H9 (cell line): Measurements from ENCODE around the gene LPP. TPM values are rescaled to one million over a fixed set of nuclear protein-coding genes. Genes with fewer than 3 reads are reported as not detected.

Experiments used
- DNase-seq: peaks from one replicate; pipeline ENCODE4 v3.0.0-alpha.2; 2017
- H2AFZ ChIP-seq: one replicate; pipeline ENCODE4 v1.6.1; 2013; ENCODE audit warnings: mild to moderate bottlenecking, low read length, control low read depth, moderate library complexity
- H2AK5ac ChIP-seq: 2 replicates; pipeline ENCODE4 v1.6.1; 2013; ENCODE audit warnings: low read length, control low read depth, mixed read lengths; ENCODE audit not compliant: insufficient read length
- H2BK120ac ChIP-seq: one replicate; pipeline ENCODE4 v1.6.1; 2013; ENCODE audit warnings: low read depth, mild to moderate bottlenecking, low read length, control low read depth, inconsistent platforms; ENCODE audit not compliant: poor library complexity, severe bottlenecking
- H2BK12ac ChIP-seq: 2 replicates; pipeline ENCODE4 v1.6.1; 2013; ENCODE audit warnings: low read length, control low read depth, mixed read lengths, low read depth; ENCODE audit not compliant: insufficient read length
- H2BK15ac ChIP-seq: 2 replicates; pipeline ENCODE4 v1.6.1; 2013; ENCODE audit warnings: low read depth, low read length, control low read depth
- H2BK20ac ChIP-seq: one replicate; pipeline ENCODE4 v1.6.1; 2013; ENCODE audit warnings: low read depth, mild to moderate bottlenecking, low read length, control low read depth, inconsistent platforms; ENCODE audit not compliant: poor library complexity, severe bottlenecking
- H2BK5ac ChIP-seq: 2 replicates; pipeline ENCODE4 v1.6.1; 2013; ENCODE audit warnings: low read length, control low read depth, mixed read lengths; ENCODE audit not compliant: insufficient read length
- H3K14ac ChIP-seq: 2 replicates; pipeline ENCODE4 v1.6.1; 2013; ENCODE audit warnings: low read length, control low read depth; ENCODE audit not compliant: insufficient read depth
- H3K18ac ChIP-seq: 2 replicates; pipeline ENCODE4 v1.6.1; 2013; ENCODE audit warnings: low read depth, mild to moderate bottlenecking, mixed read lengths, low read length, control low read depth; ENCODE audit not compliant: insufficient read length
- H3K23ac ChIP-seq: 2 replicates; pipeline ENCODE4 v1.6.1; 2013; ENCODE audit warnings: low read length, control low read depth, mixed read lengths, low read depth; ENCODE audit not compliant: insufficient read length
- H3K23me2 ChIP-seq: 2 replicates; pipeline ENCODE4 v1.6.1; 2013; ENCODE audit warnings: low read depth, mild to moderate bottlenecking, mixed read lengths, low read length, control low read depth; ENCODE audit not compliant: insufficient read length, poor library complexity, severe bottlenecking
- H3K27ac ChIP-seq: 2 replicates; pipeline ENCODE4 v1.5.1; 2013; ENCODE audit warnings: low read length, control low read depth, mixed read lengths, low read depth; ENCODE audit not compliant: insufficient read length
- H3K27me3 ChIP-seq: 2 replicates; pipeline ENCODE4 v1.6.1; 2013; ENCODE audit warnings: low read length, control low read depth, inconsistent platforms; ENCODE audit not compliant: insufficient read depth
- H3K4ac ChIP-seq: 2 replicates; pipeline ENCODE4 v1.6.1; 2013; ENCODE audit warnings: low read depth, mild to moderate bottlenecking, control low read depth, inconsistent platforms, low read length, moderate library complexity
- H3K4me1 ChIP-seq: 2 replicates; pipeline ENCODE4 v1.6.1; 2013; ENCODE audit warnings: low read length, control low read depth, inconsistent platforms; ENCODE audit not compliant: insufficient read depth
- H3K4me2 ChIP-seq: 2 replicates; pipeline ENCODE4 v1.6.1; 2013; ENCODE audit warnings: low read length, control low read depth, mixed read lengths; ENCODE audit not compliant: insufficient read length, insufficient read depth
- H3K56ac ChIP-seq: 2 replicates; pipeline ENCODE4 v1.6.1; 2013; ENCODE audit warnings: low read depth, mild to moderate bottlenecking, mixed read lengths, low read length, control low read depth; ENCODE audit not compliant: insufficient read length
- H3K79me1 ChIP-seq: 2 replicates; pipeline ENCODE4 v1.6.1; 2013; ENCODE audit warnings: low read depth, mild to moderate bottlenecking, moderate library complexity, low read length, control low read depth, inconsistent platforms; ENCODE audit not compliant: insufficient read depth, poor library complexity, severe bottlenecking
- H3K79me2 ChIP-seq: 2 replicates; pipeline ENCODE4 v1.6.1; 2013; ENCODE audit warnings: low read length, control low read depth, inconsistent platforms; ENCODE audit not compliant: insufficient read depth
- H3K9ac ChIP-seq: 2 replicates; pipeline ENCODE4 v1.6.1; 2013; ENCODE audit warnings: low read length, control low read depth, mixed read lengths; ENCODE audit not compliant: insufficient read length; ENCODE audit errors: extremely low read depth
- H3K9me3 ChIP-seq: one replicate; pipeline ENCODE4 v1.6.1; 2013; ENCODE audit warnings: low read depth, low read length, inconsistent platforms; ENCODE audit not compliant: control insufficient read depth
- H3T11ph ChIP-seq: one replicate; pipeline ENCODE4 v1.6.1; 2013; ENCODE audit warnings: mild to moderate bottlenecking, low read length, control low read depth, inconsistent platforms
- H4K20me1 ChIP-seq: one replicate; pipeline ENCODE4 v1.6.1; 2013; ENCODE audit not compliant: control insufficient read depth, insufficient read length, insufficient read depth
- H4K5ac ChIP-seq: 2 replicates; pipeline ENCODE4 v1.6.1; 2013; ENCODE audit warnings: low read depth, mild to moderate bottlenecking, mixed read lengths, low read length, control low read depth; ENCODE audit not compliant: insufficient read length
- H4K8ac ChIP-seq: replicated peaks from 2 replicates; pipeline ENCODE4 v1.6.1; 2013; ENCODE audit warnings: low read length, control low read depth, mixed read lengths, low read depth; ENCODE audit not compliant: insufficient read length
- H4K91ac ChIP-seq: 2 replicates; pipeline ENCODE4 v1.6.1; 2013; ENCODE audit warnings: low read depth, mild to moderate bottlenecking, moderate library complexity, mixed read lengths, low read length, control low read depth; ENCODE audit not compliant: insufficient read length
- H3K27ac Mint-ChIP-seq, 3 experiments: 2 replicates in 2 of 3; 3 replicates in 1 of 3; pipeline ENCODE4 v1.8.0; 2020 to 2021; ENCODE audit warnings: mixed read lengths in 3 of 3, mild to moderate bottlenecking in 1 of 3, moderate library complexity in 1 of 3
- H3K27me3 Mint-ChIP-seq: 2 replicates; pipeline ENCODE4 v1.8.0; 2021; ENCODE audit warnings: low read depth, mild to moderate bottlenecking, moderate library complexity, mixed read lengths
- H3K36me3 Mint-ChIP-seq, 3 experiments: 2 replicates in 2 of 3; 3 replicates in 1 of 3; pipeline ENCODE4 v1.8.0; 2020 to 2021; ENCODE audit warnings: low read depth in 3 of 3, mixed read lengths in 3 of 3; ENCODE audit not compliant: insufficient read depth in 1 of 3
- H3K4me1 Mint-ChIP-seq, 2 experiments: 2 replicates each; pipeline ENCODE4 v1.8.0; 2020; ENCODE audit warnings: mixed read lengths in 2 of 2
- H3K4me3 Mint-ChIP-seq, 2 experiments: 2 replicates in 1 of 2; 3 replicates in 1 of 2; pipeline ENCODE4 v1.8.0; 2020 to 2021; ENCODE audit warnings: mild to moderate bottlenecking in 2 of 2, mixed read lengths in 2 of 2, moderate library complexity in 1 of 2
- H3K9me3 Mint-ChIP-seq, 2 experiments: 2 replicates in 1 of 2; 3 replicates in 1 of 2; pipeline ENCODE4 v1.8.0; 2020; ENCODE audit warnings: mild to moderate bottlenecking in 2 of 2, mixed read lengths in 2 of 2, moderate library complexity in 1 of 2
- WGBS: extraction: QIAGEN DNeasy Blood & Tissue Kit; methylation state at CpG from one replicate; pipeline ENCODE4 v1.1.7; 2013; ENCODE audit warnings: missing lambda C conversion rate, low lambda C conversion rate, mixed read lengths; ENCODE audit not compliant: insufficient read length; ENCODE audit errors: extremely low coverage; 5-methylcytosine and 5-hydroxymethylcytosine counted together
- total RNA-seq: library from RNA; stranded (reverse); gene quantifications from 2 replicates; pipeline ENCODE4 v1.2.1, GENCODE V29; 2021
- TF ChIP-seq, protein P1 (sequence below): fragments of 200-600 bp; sonication (generic); conservative IDR thresholded peaks from 3 replicates; pipeline ENCODE4 v1.8.0; 2021; ENCODE audit warnings: antibody characterized with exemption, mild to moderate bottlenecking

LPP gene
- total RNA-seq, 1 experiment from 2014 or later: 64.6 TPM

DNA sequence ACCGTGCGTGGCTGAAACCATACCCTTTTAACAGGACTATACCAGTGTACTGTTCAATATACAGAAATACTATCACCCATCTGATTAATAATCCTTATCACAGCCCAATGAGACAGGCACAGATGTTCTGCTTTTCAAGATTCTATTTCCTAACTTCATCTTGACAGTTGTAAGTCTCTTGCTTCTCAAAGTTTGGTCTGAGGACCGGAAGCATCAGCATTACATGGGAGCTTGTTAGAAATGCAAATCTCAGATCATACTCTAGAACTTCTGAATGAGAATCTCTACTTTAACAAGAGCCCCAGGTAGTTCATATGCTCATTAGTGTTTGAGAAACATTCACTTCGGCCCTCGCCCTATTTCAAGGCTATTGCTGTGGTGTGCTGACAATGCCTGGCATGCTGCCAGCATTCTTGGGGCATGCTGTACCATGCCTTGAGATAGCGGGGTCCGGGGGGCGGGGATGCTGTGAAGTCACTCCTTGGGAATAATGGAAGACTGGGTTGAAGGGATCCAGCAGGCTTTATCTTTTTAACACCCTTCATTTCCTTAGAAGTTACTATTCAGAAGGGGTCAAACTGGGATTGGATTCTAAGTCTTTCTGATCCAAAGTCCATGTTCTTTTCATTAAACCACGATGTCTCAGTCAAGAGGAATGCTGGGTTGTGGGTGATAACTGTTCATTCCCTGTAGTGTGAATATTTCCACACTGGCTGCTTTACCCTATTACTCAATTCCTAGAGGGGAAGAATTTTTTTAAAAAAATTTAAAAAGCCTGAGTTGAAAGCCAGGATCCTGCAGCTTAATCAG is 194.7 kb downstream of the LPP start:
- Histone ChIP-seq H3K27me3 (no peaks in the 10 kb centered on the region), H3K14ac (no peak overlapping the region), H3K23ac (no peak overlapping the region), H3K27ac (no peak overlapping the region), H3K9me3 (no peaks in the 10 kb centered on the region), H3K18ac (no peak overlapping the region), H3K79me1 (no peaks in the 10 kb centered on the region), H3K9ac (no peak overlapping the region), H3K4me2 (no peak overlapping the region), H4K8ac (no peak overlapping the region), H3K23me2 (no peaks in the 10 kb centered on the region), H2BK5ac (no peak overlapping the region), H3K4me1 (no peaks in the 10 kb centered on the region), H4K20me1 (no peaks in the 10 kb centered on the region), H2BK120ac (no peak overlapping the region), H3K79me2 (no peaks in the 10 kb centered on the region), H3K56ac (no peak overlapping the region), H4K5ac (no peak overlapping the region), H3K4ac (no peak overlapping the region), H2AFZ (no peak overlapping the region), H2BK15ac (no peak overlapping the region), H2BK12ac (no peak overlapping the region), H2BK20ac (no peak overlapping the region), H4K91ac (no peak overlapping the region), H2AK5ac (no peak overlapping the region), H3T11ph (no peak overlapping the region)
- no peak overlapping the region; a peak in 1 of 5 replicates for H3K4me3 Mint-ChIP-seq
- H3K27me3 Mint-ChIP-seq: no peaks in the 10 kb centered on the region
- H3K9me3 Mint-ChIP-seq: no peaks in the 10 kb centered on the region
- TF ChIP-seq, protein P1, sequence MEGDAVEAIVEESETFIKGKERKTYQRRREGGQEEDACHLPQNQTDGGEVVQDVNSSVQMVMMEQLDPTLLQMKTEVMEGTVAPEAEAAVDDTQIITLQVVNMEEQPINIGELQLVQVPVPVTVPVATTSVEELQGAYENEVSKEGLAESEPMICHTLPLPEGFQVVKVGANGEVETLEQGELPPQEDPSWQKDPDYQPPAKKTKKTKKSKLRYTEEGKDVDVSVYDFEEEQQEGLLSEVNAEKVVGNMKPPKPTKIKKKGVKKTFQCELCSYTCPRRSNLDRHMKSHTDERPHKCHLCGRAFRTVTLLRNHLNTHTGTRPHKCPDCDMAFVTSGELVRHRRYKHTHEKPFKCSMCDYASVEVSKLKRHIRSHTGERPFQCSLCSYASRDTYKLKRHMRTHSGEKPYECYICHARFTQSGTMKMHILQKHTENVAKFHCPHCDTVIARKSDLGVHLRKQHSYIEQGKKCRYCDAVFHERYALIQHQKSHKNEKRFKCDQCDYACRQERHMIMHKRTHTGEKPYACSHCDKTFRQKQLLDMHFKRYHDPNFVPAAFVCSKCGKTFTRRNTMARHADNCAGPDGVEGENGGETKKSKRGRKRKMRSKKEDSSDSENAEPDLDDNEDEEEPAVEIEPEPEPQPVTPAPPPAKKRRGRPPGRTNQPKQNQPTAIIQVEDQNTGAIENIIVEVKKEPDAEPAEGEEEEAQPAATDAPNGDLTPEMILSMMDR: no peak
- H3K36me3 Mint-ChIP-seq: no peaks in the 10 kb centered on the region
- peaks cover 3 to 10% of the 10 kb centered on the region in 2 experiments for H3K4me1 Mint-ChIP-seq
- no CpG with 5 or more reads among the region's 9 CpGs for WGBS
- DNase-seq: no peak
- H3K27ac Mint-ChIP-seq: no peak overlapping the region
